Effector memory CD8-positive, alpha-beta T cell (primary cell): ENCODE measurements around the gene PHACTR4.
"Not testable (repeated sequence)": the region's sequence is repeated elsewhere in the genome, so short reads cannot be mapped to it uniquely, and the experiment has no call there.

Source experiments
- ATAC-seq: fragments of 150-1000 bp; cut with Tn5 transposase; replicated peaks from 2 replicates; pipeline ENCODE4 v1.10.0; 2021; ENCODE audit warnings: mild to moderate bottlenecking, moderate library complexity
- DNase-seq, 3 experiments: peaks; one replicate each; pipeline ENCODE4 v3.0.0; 2021
- H3K27ac Mint-ChIP-seq, 2 donors: one replicate each; pipeline ENCODE4 v1.8.0; 2022; ENCODE audit warnings: mild to moderate bottlenecking in 2 of 2, mixed read lengths in 2 of 2, moderate library complexity in 2 of 2
- H3K27me3 Mint-ChIP-seq, 2 donors: one replicate each; pipeline ENCODE4 v1.8.0; 2022; ENCODE audit warnings: mixed read lengths in 2 of 2
- H3K36me3 Mint-ChIP-seq: one replicate; pipeline ENCODE4 v1.8.0; 2022; ENCODE audit warnings: mild to moderate bottlenecking, moderate library complexity, mixed read lengths; ENCODE audit not compliant: insufficient read depth
- H3K4me1 Mint-ChIP-seq, 2 donors: one replicate each; pipeline ENCODE4 v1.8.0; 2022; ENCODE audit warnings: low read depth in 2 of 2, mixed read lengths in 2 of 2
- H3K4me3 Mint-ChIP-seq, 2 donors: one replicate each; pipeline ENCODE4 v1.8.0; 2022; ENCODE audit warnings: mild to moderate bottlenecking in 2 of 2, mixed read lengths in 2 of 2, moderate library complexity in 2 of 2
- H3K9me3 Mint-ChIP-seq, 2 donors: one replicate each; pipeline ENCODE4 v1.8.0; 2022; ENCODE audit warnings: mixed read lengths in 2 of 2

PHACTR4 gene

DNA sequence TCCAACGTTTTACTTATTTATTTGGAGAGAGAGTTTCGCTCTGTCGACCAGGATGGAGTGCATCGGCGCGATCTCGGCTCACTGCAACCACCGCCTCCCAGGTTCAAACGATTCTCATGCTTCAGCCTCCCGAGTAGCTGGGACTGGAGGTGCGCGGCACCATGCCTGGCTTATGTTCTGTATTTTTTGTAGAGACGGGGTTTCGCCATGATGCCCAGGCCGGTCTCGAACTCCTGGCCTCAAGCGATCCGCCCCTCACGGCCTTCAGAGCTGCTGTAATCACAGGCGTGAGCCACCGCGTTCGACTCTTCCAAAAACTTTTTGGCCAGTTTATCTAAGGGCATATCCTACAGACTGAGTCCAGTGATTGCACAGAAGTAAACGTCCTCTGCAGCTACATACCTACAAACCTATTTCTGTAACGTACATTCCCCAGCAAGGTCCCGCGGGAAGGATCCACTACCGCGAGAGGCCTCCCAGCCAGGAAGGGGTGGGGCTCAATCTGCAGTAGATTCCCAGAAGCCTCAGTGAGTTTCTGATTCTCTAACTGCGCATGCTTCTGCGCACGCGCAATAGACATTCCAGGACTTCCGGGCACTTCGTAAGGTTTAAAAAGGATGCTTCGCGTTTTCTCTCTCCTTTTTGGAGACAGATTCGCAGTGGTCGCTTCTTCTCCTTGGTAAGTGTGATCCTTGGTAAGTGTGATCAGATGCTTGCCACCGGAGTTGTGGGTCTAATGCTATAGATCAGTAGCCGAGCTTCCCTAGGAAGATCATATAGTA lies 136.1 kb downstream of the PHACTR4 start, which contains the start of gene RCC1:
RCC1 (plus strand) TSS at position 638 of the 782 bp plus-strand sequence. CDS start 23,824 bp downstream, outside the sequence.
- H3K36me3 Mint-ChIP-seq, result peaks cover 61% of the 10 kb centered on the region
- peak; percentile 92 for DNase-seq
- peak; percentile 91 for ATAC-seq
- H3K4me3 Mint-ChIP-seq, result peak within 1 kb of the TSS; percentile 98 to 100
- H3K27ac Mint-ChIP-seq, result peak within 1 kb of the TSS; percentile 98
- peaks cover 39 to 49% of the 10 kb centered on the region in 2 donors for H3K4me1 Mint-ChIP-seq
- no peaks in the 10 kb centered on the region for H3K27me3 Mint-ChIP-seq
- H3K9me3 Mint-ChIP-seq, result no peaks in the 10 kb centered on the region

DNA sequence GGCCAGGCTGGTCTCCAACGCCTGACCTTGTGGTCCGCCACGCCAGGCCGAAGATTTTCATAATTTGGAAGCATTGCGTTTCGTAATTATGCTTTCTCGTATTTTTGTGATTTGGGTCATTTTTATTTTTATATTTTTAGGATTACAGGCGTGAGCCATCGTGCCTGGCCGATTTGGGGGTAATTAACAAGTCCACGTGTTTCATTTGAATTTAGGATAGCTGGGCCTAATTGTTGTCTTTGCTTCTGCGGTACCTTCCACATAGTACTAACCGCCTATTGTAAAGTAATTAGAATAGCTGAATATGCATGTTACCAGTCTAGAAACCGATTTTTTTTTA lies 137.3 kb downstream of the PHACTR4 start:
- H3K27me3 Mint-ChIP-seq, result no peaks in the 10 kb centered on the region
- H3K27ac Mint-ChIP-seq, result peak overlapping the region; percentile 98
- H3K4me1 Mint-ChIP-seq, result peaks cover 45 to 58% of the 10 kb centered on the region in 2 donors
- ATAC-seq (no peak), DNase-seq (no peak)
- peaks cover 73% of the 10 kb centered on the region for H3K36me3 Mint-ChIP-seq
- H3K9me3 Mint-ChIP-seq, result no peaks in the 10 kb centered on the region
- H3K4me3 Mint-ChIP-seq, result peak overlapping the region; percentile 98 to 100

DNA sequence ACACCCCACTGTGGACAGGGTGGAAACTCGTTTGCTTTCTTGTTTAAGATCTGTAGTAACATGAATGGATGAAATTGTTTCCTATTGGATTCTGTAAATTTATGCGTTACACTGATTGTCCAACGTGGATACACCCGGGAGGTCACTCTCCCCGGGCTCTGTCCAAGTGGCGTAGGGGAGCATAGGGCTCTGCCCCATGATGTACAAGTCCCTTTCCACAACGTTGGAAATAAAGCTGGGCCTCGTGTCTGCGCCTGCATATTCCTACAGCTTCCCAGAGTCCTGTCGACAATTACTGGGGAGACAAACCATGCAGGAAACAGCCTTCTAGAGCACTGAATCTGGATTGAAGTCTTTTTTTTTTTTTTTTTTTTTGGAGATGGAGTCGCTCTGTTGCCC lies 137.7 kb downstream of the PHACTR4 start:
- Mint-ChIP-seq H3K4me1 (peaks cover 49 to 61% of the 10 kb centered on the region in 2 donors), H3K9me3 (no peaks in the 10 kb centered on the region), H3K27me3 (no peaks in the 10 kb centered on the region), H3K27ac (peak overlapping the region; percentile 98), H3K36me3 (peaks cover 77% of the 10 kb centered on the region), H3K4me3 (peak overlapping the region; percentile 98 to 100)
- DNase-seq (no peak), ATAC-seq (no peak)

DNA sequence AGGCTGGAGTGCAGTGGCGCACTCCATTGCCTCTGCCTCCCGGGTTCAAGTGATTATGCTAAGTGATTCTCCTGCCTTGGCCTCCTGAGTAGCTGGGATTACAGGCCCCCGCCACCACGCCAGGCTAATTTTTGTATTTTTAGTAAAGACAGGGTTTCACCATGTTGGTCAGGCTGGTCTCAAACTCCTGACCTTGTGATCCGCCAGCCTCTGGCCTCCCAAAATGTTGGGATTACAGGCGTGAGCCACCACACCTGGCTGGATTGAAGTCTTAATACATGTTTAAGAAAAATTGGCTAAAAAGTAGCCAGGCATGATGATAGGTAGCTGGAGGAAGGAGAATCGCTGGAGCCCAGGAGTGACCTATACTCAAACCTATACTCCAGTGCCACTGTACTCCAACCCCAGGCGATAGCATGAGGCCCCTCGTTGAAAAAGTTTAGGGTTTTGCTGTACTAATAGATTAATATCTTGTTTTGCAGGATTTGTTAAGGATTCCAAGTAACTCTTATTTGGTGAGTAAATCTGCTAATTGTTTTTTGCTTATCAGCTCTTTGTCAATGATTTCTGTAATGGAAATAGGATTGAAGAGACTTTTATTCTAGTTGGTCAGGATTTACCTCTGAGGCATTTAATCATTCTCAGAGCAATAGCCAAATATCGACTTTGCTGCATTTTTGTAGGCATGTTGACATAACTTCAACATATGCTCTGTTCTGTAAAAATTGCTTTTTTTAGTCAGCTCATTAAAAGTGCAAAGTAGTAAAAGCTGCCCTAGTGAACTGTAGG lies 138.3 kb downstream of the PHACTR4 start:
- DNase-seq (no peak), ATAC-seq (no peak)
- Mint-ChIP-seq H3K9me3 (no peaks in the 10 kb centered on the region), H3K4me3 (peak overlapping the region; percentile 98 to 100), H3K27me3 (no peaks in the 10 kb centered on the region), H3K4me1 (peaks cover 54 to 67% of the 10 kb centered on the region in 2 donors), H3K36me3 (peaks cover 83% of the 10 kb centered on the region), H3K27ac (peak overlapping the region; percentile 98)

DNA sequence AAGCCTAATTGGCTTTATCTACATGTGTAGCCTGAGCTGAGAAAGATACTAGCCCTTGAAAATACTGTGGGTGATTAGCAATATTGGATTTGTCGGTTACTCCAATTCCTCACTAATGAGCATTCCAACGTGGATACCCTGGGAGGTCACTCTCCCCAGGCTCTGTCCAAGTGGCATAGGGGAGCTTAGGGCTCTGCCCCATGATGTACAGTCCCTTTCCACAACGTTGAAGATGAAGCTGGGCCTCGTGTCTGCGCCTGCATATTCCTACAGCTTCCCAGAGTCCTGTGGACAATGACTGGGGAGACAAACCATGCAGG lies 138.9 kb downstream of the PHACTR4 start:
- no peak for ATAC-seq
- Mint-ChIP-seq H3K4me3 (peak overlapping the region; percentile 98 to 100), H3K27ac (peak overlapping the region; percentile 92 to 98), H3K27me3 (no peaks in the 10 kb centered on the region), H3K9me3 (no peaks in the 10 kb centered on the region), H3K36me3 (peaks cover 89% of the 10 kb centered on the region), H3K4me1 (peaks cover 54 to 67% of the 10 kb centered on the region in 2 donors)
- no peak for DNase-seq

DNA sequence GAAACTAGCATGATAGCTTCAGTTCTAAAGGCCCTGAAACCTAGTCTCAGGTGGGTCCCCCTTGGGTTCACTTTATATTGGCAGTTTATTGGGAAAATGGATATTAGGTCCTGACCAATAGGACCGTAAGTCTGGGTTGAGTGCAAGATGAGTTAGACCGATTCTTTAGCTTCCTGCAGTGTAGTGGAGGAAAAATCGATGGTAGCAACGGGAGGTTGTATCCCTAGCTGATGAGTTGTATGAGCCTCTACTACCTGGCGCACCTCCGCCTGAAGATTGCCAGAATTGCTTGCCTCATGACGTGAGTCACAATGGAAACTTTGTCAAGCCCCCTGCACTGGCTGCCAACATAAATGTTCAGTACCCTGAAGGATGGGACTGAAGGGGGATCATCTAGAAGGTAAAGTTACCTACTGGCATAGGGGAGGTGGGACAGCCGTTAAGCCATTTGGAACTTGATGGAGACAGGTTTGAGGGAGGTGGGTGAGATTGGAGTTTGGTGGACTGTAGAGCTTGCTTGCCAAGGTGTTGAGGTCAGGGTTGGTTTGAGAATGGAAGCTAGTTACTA lies 140.2 kb downstream of the PHACTR4 start:
- peak overlapping the region; percentile 98 to 100 for H3K4me3 Mint-ChIP-seq
- DNase-seq (no peak), ATAC-seq (no peak)
- peaks cover 54 to 67% of the 10 kb centered on the region in 2 donors for H3K4me1 Mint-ChIP-seq
- peak overlapping the region; percentile 92 for H3K27ac Mint-ChIP-seq
- no peaks in the 10 kb centered on the region for H3K27me3 Mint-ChIP-seq
- H3K9me3 Mint-ChIP-seq, result no peaks in the 10 kb centered on the region
- peaks cover 96% of the 10 kb centered on the region for H3K36me3 Mint-ChIP-seq

DNA sequence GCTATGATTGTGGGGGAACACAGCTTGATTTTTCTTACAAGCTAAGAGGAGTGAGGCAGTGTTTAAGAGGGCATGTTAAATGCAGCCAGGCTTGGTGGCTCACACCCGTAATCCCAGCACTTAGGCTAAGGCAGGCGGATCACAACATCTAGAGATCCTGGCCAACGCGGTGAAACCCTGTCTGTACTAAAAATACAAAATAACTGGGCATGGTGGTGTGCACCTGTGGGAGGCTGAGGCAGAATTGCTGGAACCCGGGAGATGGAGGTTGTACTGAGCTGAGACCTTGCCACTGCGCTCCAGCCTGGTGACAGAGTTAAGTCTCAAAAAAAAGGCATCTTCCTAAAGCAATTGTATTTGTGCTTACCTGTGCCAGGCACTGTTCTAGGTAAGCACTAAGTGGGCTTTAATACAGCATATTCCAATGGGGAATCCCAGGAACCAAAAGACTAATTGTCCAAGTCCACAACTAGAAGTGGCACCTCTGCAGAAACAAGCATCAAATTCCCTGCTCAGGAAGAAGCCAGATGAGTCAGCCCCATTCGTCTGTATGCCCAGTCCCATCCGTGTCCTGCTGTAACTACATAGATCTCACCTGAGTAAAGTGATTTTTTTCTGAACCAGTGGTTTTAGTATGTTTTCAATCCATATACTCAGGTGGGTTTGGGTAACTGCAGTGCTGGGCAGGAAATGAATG lies 140.9 kb downstream of the PHACTR4 start:
- Mint-ChIP-seq H3K36me3 (peaks cover 99% of the 10 kb centered on the region), H3K4me3 (peak overlapping the region; percentile 98 to 100), H3K27ac (peak overlapping the region; percentile 92), H3K27me3 (no peaks in the 10 kb centered on the region), H3K9me3 (no peaks in the 10 kb centered on the region), H3K4me1 (peaks cover 52 to 64% of the 10 kb centered on the region in 2 donors)
- ATAC-seq, result peak; percentile 10
- no peak for DNase-seq

DNA sequence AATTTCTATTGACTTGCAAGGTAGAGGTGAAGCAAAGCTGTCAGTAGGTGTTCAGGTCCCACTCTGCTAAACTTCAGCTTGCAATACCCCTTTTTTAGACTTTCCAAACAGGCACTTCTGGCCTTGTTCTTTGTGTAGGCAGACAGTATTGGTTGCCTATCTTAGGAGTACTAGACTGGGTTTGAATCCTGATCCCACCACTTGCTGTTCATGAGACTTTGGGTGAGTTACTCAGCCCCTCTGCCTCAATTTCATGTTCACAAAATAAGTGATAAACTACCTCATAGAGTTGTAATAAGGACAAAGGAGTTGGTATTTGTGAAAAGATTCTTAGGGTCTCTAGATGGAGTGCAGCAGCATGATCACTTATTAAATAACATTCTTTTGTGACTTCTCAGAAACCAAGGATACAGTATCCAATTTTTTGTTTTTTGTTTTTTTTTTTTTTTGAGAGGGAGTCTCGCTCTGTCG lies 141.5 kb downstream of the PHACTR4 start:
- peaks cover 94% of the 10 kb centered on the region for H3K36me3 Mint-ChIP-seq
- peak overlapping the region; percentile 92 for H3K27ac Mint-ChIP-seq
- H3K4me3 Mint-ChIP-seq, result peak overlapping the region; percentile 98 to 100
- DNase-seq (no peak), ATAC-seq (no peak)
- no peaks in the 10 kb centered on the region for H3K9me3 Mint-ChIP-seq
- no peaks in the 10 kb centered on the region for H3K27me3 Mint-ChIP-seq
- H3K4me1 Mint-ChIP-seq, result peaks cover 46 to 58% of the 10 kb centered on the region in 2 donors

DNA sequence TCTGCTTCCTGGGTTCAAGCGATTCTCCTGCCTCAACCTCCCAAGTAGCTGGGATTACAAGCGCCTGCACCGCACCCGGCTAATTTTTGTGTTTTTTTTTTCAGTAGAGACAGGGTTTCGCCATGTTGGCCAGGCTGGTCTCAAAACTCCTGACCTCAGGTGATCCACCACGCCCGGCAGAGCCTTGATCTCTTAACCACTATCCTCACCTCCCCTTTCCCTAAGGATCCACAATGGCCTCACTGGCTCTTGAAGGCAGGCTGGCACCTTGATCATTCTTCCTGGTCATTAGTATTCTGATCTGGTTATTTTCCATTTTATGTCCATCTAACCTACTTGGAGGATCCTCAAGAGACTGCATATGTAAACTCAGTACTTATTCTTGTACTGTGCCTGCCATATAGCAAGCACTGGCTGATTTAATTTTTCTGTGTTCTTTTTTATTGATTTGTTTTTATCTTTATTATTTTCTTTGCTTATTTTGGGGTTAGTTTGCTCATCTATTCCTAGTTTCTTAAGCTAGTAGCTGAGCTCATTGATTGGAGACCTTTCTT lies 142.6 kb downstream of the PHACTR4 start:
- peaks cover 44 to 53% of the 10 kb centered on the region in 2 donors for H3K4me1 Mint-ChIP-seq
- no peaks in the 10 kb centered on the region for H3K9me3 Mint-ChIP-seq
- peak overlapping the region; percentile 98 to 100 for H3K4me3 Mint-ChIP-seq
- peaks cover 83% of the 10 kb centered on the region for H3K36me3 Mint-ChIP-seq
- no peaks in the 10 kb centered on the region for H3K27me3 Mint-ChIP-seq
- ATAC-seq (no peak), DNase-seq (no peak)
- peak overlapping the region; percentile 86 to 92 for H3K27ac Mint-ChIP-seq

DNA sequence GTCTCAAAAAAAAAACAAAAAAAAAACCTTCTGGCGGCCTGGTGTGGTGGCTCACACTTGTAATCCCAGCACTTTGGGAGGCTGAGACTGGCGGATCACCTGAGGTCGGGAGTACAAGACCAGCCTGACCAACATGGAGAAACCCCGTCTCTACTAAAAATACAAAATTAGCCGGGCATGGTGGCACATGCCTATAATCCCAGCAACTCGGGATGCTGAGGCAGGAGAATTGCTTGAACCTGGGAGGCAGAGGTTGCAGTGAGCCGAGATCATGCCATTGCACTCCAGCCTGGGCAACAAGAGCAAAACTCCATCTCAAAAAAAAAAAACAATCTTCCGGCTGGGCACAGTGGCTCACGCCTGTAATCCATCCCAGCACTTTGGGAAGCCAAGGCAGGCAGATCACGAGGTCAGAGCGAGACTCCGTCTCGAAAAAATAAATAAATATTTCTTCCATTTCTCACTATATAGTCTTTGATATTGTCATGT lies 144.9 kb downstream of the PHACTR4 start:
- not testable (repeated sequence) for DNase-seq, ATAC-seq, H3K9me3 Mint-ChIP-seq, H3K27me3 Mint-ChIP-seq, H3K4me3 Mint-ChIP-seq
- Mint-ChIP-seq H3K4me1 (peaks cover 41 to 44% of the 10 kb centered on the region in 2 donors), H3K27ac (peak overlapping the region in 1 of 2 donors; percentile 80), H3K36me3 (peaks cover 70% of the 10 kb centered on the region)

DNA sequence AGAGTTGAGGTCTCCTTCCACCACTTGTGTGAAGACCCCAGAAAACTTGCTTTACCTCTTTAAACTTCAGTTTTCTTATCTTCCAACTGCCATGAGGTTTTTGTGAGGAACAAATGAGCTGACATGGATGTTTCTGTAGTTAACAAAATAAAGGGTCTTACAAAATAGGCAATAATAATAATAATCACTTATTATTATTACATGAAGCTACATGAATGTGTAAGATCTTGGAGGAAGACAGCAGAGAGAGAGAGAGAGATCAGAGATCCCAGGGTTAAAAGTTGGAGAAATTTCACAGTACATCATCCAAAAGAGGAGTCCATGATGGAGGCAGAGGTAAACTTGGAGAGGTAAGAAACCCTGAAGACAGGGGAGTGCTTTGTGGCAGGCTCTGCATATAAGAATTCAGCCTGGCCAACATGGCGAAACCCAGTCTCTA lies 147.0 kb downstream of the PHACTR4 start:
- DNase-seq, result no peak
- Mint-ChIP-seq H3K9me3 (no peaks in the 10 kb centered on the region), H3K4me1 (peaks cover 24 to 29% of the 10 kb centered on the region in 2 donors), H3K36me3 (peaks cover 50% of the 10 kb centered on the region), H3K27me3 (no peaks in the 10 kb centered on the region), H3K4me3 (no peak overlapping the region), H3K27ac (peak overlapping the region in 1 of 2 donors; percentile 55)
- ATAC-seq, result no peak

DNA sequence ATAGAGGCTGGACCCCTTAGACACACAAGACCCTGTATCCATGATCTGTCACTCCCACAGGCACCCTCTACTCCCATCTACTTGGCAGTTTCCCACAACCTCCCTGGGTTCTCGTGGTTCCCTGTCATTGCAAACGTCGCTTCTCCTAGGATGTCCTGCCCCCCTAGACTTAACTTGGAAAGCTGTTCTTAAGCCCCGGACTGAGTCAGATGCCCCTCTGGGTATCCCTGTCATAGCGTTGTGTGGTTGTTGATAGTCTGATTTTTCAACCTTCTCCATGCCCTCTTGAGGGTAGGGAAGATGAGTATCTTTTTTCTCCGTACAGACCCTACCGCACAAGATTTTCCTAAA lies 148.1 kb downstream of the PHACTR4 start:
- Mint-ChIP-seq H3K9me3 (no peaks in the 10 kb centered on the region), H3K4me1 (peaks cover 17 to 24% of the 10 kb centered on the region in 2 donors), H3K27ac (peak overlapping the region; percentile 84 to 88), H3K4me3 (peak overlapping the region; percentile 83 to 84), H3K27me3 (no peaks in the 10 kb centered on the region), H3K36me3 (peaks cover 39% of the 10 kb centered on the region)
- DNase-seq, result no peak
- ATAC-seq, result no peak
